ENCODE measurements around the gene CCR7. TPM values are rescaled to one million over a fixed set of nuclear protein-coding genes. Genes with fewer than 3 reads are reported as not detected.
A peak's percentile ranks its signal among the peaks of the same experiment; 100 is the strongest.

CCR7 gene
- total and polyA plus RNA-seq, 12 donors: 0.10 to 1.7 (median 0.46) TPM; not detected in 7

DNA sequence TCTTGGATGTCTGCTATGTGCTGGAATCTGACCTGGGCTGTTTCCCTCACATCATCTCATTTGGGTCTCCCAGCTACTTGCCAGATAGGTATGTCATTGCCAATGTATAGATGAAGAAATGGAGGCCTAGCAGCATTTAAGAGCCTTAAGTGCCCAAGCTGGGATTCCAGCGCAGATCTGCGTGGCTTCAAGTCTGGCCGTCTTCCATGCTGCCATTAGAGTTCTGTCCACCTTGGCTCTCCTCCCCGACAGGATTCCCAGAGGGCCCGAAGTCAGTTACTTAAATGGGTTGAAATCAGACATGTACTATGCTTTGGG lies 33.0 kb upstream of the CCR7 start:
- 77 to 79% methylated on average over 5 of the region's 5 CpGs for WGBS, 2 donors
- H3K4me3 ChIP-seq: no peak overlapping the region
- H3K9me3 ChIP-seq: no peaks in the 10 kb centered on the region
- intact Hi-C loops (cut with DNase I): no loop called here
- DNase-seq (no peak), ATAC-seq (peak in 1 of 8 donors; percentile 6)
- no peaks in the 10 kb centered on the region for H3K27me3 ChIP-seq
- H3K27ac ChIP-seq: peak overlapping the region in 1 of 10 donors; percentile 78
- peaks cover 0 to 25% (median 0%) of the 10 kb centered on the region in 9 donors for H3K4me1 ChIP-seq
- TF ChIP-seq, protein P1, sequence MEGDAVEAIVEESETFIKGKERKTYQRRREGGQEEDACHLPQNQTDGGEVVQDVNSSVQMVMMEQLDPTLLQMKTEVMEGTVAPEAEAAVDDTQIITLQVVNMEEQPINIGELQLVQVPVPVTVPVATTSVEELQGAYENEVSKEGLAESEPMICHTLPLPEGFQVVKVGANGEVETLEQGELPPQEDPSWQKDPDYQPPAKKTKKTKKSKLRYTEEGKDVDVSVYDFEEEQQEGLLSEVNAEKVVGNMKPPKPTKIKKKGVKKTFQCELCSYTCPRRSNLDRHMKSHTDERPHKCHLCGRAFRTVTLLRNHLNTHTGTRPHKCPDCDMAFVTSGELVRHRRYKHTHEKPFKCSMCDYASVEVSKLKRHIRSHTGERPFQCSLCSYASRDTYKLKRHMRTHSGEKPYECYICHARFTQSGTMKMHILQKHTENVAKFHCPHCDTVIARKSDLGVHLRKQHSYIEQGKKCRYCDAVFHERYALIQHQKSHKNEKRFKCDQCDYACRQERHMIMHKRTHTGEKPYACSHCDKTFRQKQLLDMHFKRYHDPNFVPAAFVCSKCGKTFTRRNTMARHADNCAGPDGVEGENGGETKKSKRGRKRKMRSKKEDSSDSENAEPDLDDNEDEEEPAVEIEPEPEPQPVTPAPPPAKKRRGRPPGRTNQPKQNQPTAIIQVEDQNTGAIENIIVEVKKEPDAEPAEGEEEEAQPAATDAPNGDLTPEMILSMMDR (IDR thresholded peaks at IDR 0.05): no peak
- no peaks in the 10 kb centered on the region for H3K36me3 ChIP-seq

DNA sequence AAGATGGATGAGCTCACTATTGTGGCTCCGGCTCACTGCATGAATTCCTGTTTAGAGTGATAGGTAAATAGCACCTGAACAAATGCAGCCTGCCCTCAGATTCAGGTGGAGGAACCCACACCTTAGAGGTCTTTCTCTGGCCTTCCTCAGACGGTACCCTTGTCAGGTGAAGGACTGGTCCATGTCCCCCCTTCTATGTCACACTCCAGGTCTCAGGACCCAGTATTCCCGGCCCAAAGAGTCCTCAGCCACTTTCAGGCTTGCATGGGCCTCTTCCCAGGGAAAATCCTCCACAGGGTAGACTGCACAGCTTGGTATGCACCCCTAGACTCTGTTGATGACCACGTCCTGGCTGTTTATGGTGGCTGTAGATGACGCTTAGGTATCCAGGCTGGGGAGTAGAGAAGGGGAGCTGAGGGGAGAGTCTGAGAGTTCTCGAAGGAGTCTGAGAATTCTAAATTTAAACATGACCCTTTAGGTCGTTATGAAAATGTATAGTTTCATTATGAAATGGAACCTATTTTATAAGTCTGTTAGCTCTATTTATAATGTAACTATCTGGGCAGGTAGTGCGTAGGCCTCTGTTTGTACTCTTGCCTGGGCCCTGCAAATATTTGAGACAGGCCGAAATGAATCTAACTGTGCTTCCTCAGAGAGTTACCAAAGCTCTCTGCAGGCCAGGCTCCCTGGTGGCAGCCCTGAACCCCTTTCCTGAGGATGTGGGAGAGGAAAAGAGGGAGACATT lies 32.5 kb upstream of the CCR7 start:
- no peak for DNase-seq
- Histone ChIP-seq H3K27me3 (no peaks in the 10 kb centered on the region), H3K4me3 (no peak overlapping the region), H3K36me3 (no peaks in the 10 kb centered on the region), H3K9me3 (no peaks in the 10 kb centered on the region), H3K4me1 (peaks cover 0 to 25% (median 0%) of the 10 kb centered on the region in 9 donors), H3K27ac (peak overlapping the region in 1 of 10 donors; percentile 78)
- WGBS, 2 donors: 92 to 93% methylated on average over 9 of the region's 9 CpGs
- intact Hi-C loops (cut with DNase I): no loop called here
- TF ChIP-seq, protein P1 (IDR thresholded peaks at IDR 0.05): no peak
- no peak for ATAC-seq

DNA sequence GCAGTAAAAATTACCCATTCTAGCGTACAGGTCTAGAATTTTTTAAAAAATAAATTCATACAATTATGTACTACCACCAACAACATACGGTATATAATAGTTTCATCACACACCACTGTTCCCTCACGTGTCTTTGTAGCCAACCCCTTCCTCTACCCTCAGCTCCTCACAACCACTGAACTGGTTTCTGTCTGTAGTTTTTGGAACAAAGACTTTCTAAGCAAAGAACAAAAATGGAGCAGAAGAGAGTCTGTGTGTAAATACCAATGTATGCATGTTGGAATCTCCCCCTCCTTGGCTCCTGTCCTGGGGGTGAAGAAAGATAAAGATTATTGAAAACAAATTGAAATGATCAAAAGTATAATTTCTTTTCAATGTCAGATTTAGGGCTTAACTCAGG lies 31.9 kb upstream of the CCR7 start:
- Histone ChIP-seq H3K27ac (peak overlapping the region in 1 of 10 donors; percentile 78), H3K9me3 (no peaks in the 10 kb centered on the region), H3K4me1 (peaks cover 0 to 20% (median 0%) of the 10 kb centered on the region in 9 donors), H3K4me3 (no peak overlapping the region), H3K36me3 (no peaks in the 10 kb centered on the region), H3K27me3 (no peaks in the 10 kb centered on the region)
- TF ChIP-seq, protein P1 (IDR thresholded peaks at IDR 0.05): no peak
- intact Hi-C loops (cut with DNase I): no loop called here
- WGBS, 2 donors: 92 to 94% methylated on average over 3 of the region's 3 CpGs
- ATAC-seq (no peak), DNase-seq (no peak)

DNA sequence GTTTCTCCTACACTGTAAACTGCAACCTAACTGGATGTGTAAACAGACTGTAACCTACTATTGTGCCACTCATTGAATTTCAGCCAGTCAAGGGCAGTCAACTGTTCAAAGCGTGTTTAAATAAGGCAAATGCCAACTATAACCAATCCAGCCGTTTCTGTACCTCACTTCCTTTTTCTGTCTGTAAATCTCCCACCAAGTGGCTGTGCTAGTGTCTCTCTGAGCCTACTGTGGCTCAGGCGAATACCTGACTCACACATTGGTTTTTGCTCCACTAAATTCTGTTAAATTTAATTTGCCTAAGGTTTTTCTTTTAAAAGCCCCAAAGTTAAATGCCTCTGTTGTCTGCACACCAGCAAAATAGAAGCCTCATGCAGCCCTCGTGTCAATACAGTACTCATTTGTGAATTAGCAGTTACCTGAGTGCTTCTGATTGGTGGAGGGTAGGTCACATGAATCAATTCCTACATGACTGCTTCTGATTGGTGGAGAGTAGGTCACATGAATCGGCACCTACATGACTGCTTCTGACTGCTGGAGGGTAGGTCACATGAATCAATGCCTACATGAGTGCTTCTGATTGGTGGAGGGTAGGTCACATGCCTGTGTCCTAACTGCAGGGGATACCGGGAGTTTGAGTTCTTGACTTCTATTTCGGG lies 31.1 kb upstream of the CCR7 start:
- no peak overlapping the region for H3K27ac ChIP-seq
- H3K27me3 ChIP-seq: no peaks in the 10 kb centered on the region
- ATAC-seq (no peak), DNase-seq (no peak)
- H3K9me3 ChIP-seq: no peaks in the 10 kb centered on the region
- TF ChIP-seq, protein P1 (IDR thresholded peaks at IDR 0.05): no peak
- H3K4me3 ChIP-seq: no peak overlapping the region
- intact Hi-C loops (cut with DNase I): no loop called here
- H3K4me1 ChIP-seq: peaks cover 0 to 18% (median 0%) of the 10 kb centered on the region in 9 donors
- H3K36me3 ChIP-seq: no peaks in the 10 kb centered on the region
- WGBS, 2 donors: 81 to 85% methylated on average over 7 of the region's 7 CpGs

Data from heart right ventricle (tissue), 16 donors.